Sigmoid colon (tissue), 7 donors: Measurements from ENCODE around the gene ABCC3. TPM values are rescaled to one million over a fixed set of nuclear protein-coding genes. Genes with fewer than 3 reads are reported as not detected.

ENCODE experiments used
- DNase-seq: peaks from one replicate; pipeline ENCODE4 v3.0.0-alpha.2; 2019
- H3K27ac ChIP-seq, 4 donors: fragments of 200-600 bp; sonication (generic); one replicate each; pipeline ENCODE4 v1.5.1; 2016 to 2019; ENCODE audit warnings: mild to moderate bottlenecking in 1 of 4
- H3K27me3 ChIP-seq, 3 donors: fragments of 200-600 bp; sonication (generic); one replicate each; pipeline ENCODE4 v1.5.1; 2019; ENCODE audit warnings: mild to moderate bottlenecking in 1 of 3
- H3K36me3 ChIP-seq, 4 donors: fragments of 200-600 bp; sonication (generic); one replicate each; pipeline ENCODE4 v1.5.1; 2016 to 2019
- H3K4me1 ChIP-seq, 4 donors: fragments of 200-600 bp; sonication (generic); one replicate each; pipeline ENCODE4 v1.5.1; 2017 to 2019
- H3K4me3 ChIP-seq, 4 donors: fragments of 200-600 bp; sonication (generic); one replicate each; pipeline ENCODE4 v1.5.1; 2017 to 2019; ENCODE audit warnings: mild to moderate bottlenecking in 2 of 4, moderate library complexity in 1 of 4
- H3K9me3 ChIP-seq, 4 donors: fragments of 200-600 bp in 3 of 4; sonication (generic) in 3 of 4; one replicate each; pipeline versions ENCODE4 v1.5.1 to v1.6.1; 2013 to 2019
- EP300 ChIP-seq, 4 donors: sonication (generic); formaldehyde crosslinking; IDR thresholded peaks; one replicate each; pipeline ENCODE4 v1.6.1; 2017; ENCODE audit warnings: antibody characterized with exemption in 4 of 4
- POLR2A ChIP-seq, 2 donors: fragments of 450-650 bp; IDR thresholded peaks; one replicate each; pipeline ENCODE4 v1.6.1; 2016; ENCODE audit warnings: antibody characterized with exemption in 2 of 2, mild to moderate bottlenecking in 2 of 2, moderate library complexity in 2 of 2
- POLR2AphosphoS5 ChIP-seq, 4 donors: sonication (generic); formaldehyde crosslinking; IDR thresholded peaks; one replicate each; pipeline ENCODE4 v1.6.1; 2017; ENCODE audit warnings: antibody characterized with exemption in 4 of 4
- WGBS, 2 donors: extraction: QIAGEN DNeasy Blood & Tissue Kit; methylation state at CpG; one replicate each; pipeline ENCODE4 v1.1.7; 2013; 5-methylcytosine and 5-hydroxymethylcytosine counted together
- intact Hi-C: fragments of 100-400 bp; cut with DNase I; formaldehyde crosslinking; loops from one replicate; pipeline ENCODE4 v1.15.1; 2023
- polyA plus RNA-seq, 3 donors: library from polyadenylated mRNA; stranded (reverse); fragments of 200-250 nt; gene quantifications; one replicate each; pipeline ENCODE4 v1.2.3, GENCODE V29; 2013
- total RNA-seq, 4 donors: library from RNA; depleted of rRNA; stranded (reverse); fragments of >200 nt; gene quantifications; one replicate each; pipeline ENCODE4 v1.1.0, GENCODE V29; 2016
- TF ChIP-seq, protein P1 (sequence below), 4 experiments: fragments of 450-650 bp in 3 of 4; fragments of 200-600 bp in 1 of 4; IDR thresholded peaks; one replicate each; pipeline ENCODE4 v1.5.1; 2016 to 2019; ENCODE audit warnings: antibody characterized with exemption in 4 of 4, mild to moderate bottlenecking in 3 of 4, moderate library complexity in 2 of 4
- donor health status: healthy with polysubstance abuse.
- donor health status: Bipolar disorder and iron deficiency.
- donor health status: healthy.

Gene ABCC3
- total and polyA plus RNA-seq, 7 donors, result 0.71 to 94.1 (median 2.6) TPM

DNA sequence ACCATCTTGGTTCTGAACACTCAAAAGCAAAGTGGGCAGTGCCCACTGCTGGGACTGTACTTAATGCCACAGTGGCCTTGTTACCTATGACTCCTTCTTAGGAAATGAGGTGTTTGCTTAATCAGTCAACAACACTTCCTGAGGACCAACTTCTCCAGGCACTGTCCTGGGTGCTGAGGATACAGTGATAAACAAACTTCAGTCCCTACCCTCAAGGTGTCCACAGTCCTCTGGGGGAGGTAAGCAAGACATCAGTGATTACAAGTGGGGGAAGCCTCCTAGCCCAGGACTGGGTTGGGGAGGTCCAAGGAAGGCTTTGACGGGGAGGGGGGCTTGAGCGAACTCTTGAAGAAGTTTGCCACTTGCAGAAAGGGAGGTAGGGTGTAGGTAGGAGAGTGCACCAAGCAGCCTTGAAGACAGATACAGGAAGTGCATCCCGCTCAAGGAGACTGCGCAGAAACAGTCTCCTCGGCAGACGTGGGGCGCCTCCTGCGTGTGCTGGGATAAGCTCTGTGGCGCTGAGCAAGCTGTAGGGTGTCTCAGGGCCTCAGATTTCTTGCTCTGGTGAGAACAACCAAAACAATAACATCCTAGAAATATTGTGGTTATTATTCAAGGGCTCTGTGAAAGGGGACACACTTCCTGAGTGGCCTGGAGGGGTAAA, 2.6 kb upstream of the ABCC3 start:
- WGBS, 2 donors, result 86 to 90% methylated on average over 9 of the region's 9 CpGs
- Histone ChIP-seq H3K4me3 (no peak overlapping the region), H3K4me1 (peaks cover 0 to 16% (median 13%) of the 10 kb centered on the region in 4 donors), H3K27ac (no peak overlapping the region), H3K27me3 (peaks cover 15 to 58% (median 37%) of the 10 kb centered on the region in 3 donors), H3K9me3 (no peaks in the 10 kb centered on the region), H3K36me3 (no peaks in the 10 kb centered on the region)
- intact Hi-C loops, result loop anchor here (5.0 kb wide), 1 partner anchor 60 kb away; no protein-coding TSS in a partner anchor
- DNase-seq, result no peak
- TF ChIP-seq, protein P1, sequence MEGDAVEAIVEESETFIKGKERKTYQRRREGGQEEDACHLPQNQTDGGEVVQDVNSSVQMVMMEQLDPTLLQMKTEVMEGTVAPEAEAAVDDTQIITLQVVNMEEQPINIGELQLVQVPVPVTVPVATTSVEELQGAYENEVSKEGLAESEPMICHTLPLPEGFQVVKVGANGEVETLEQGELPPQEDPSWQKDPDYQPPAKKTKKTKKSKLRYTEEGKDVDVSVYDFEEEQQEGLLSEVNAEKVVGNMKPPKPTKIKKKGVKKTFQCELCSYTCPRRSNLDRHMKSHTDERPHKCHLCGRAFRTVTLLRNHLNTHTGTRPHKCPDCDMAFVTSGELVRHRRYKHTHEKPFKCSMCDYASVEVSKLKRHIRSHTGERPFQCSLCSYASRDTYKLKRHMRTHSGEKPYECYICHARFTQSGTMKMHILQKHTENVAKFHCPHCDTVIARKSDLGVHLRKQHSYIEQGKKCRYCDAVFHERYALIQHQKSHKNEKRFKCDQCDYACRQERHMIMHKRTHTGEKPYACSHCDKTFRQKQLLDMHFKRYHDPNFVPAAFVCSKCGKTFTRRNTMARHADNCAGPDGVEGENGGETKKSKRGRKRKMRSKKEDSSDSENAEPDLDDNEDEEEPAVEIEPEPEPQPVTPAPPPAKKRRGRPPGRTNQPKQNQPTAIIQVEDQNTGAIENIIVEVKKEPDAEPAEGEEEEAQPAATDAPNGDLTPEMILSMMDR (IDR thresholded peaks at IDR 0.05), result no peak
- TF ChIP-seq EP300 (IDR thresholded peaks at IDR 0.05) (no peak), POLR2A (IDR thresholded peaks at IDR 0.05) (no peak), POLR2AphosphoS5 (IDR thresholded peaks at IDR 0.05) (no peak)

DNA sequence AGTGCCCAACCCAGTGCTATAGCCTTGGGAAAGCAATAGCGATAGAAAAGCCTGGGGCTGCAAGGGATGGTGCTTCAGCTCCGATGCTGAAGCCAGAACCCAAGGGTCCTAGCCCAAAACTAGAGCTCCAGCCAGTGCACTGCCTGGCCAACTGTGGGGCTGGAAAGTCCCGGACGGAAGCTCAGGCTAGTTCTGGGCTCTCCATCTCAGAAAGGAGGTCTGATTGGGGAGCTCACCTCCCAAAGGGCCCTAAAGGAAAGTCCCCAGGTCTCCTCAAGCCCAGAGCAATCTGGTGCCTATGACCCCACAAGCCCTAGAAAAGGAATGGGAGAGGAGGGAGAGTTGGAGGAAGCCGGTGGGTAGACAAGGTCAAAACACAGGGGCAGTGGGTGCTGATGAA, 2.0 kb upstream of the ABCC3 start:
- Histone ChIP-seq H3K4me1 (peaks cover 0 to 16% (median 13%) of the 10 kb centered on the region in 4 donors), H3K27ac (no peak overlapping the region), H3K27me3 (peaks cover 15 to 64% (median 37%) of the 10 kb centered on the region in 3 donors), H3K9me3 (no peaks in the 10 kb centered on the region), H3K4me3 (no peak overlapping the region), H3K36me3 (no peaks in the 10 kb centered on the region)
- DNase-seq, result no peak
- 81 to 92% methylated on average over 5 of the region's 5 CpGs for WGBS, 2 donors
- TF ChIP-seq EP300 (IDR thresholded peaks at IDR 0.05) (no peak), POLR2A (IDR thresholded peaks at IDR 0.05) (no peak), POLR2AphosphoS5 (IDR thresholded peaks at IDR 0.05) (no peak)
- TF ChIP-seq, protein P1 (IDR thresholded peaks at IDR 0.05), result no peak
- intact Hi-C loops, result loop anchor here (5.0 kb wide), 1 partner anchor 60 kb away; no protein-coding TSS in a partner anchor

- 91 to 95% methylated on average over 9 of the region's 9 CpGs for WGBS, 2 donors
- TF ChIP-seq EP300 (IDR thresholded peaks at IDR 0.05), result no peak
- TF ChIP-seq, protein P1 (IDR thresholded peaks at IDR 0.05), result no peak
- TF ChIP-seq POLR2A (IDR thresholded peaks at IDR 0.05), result no peak
- no peak for TF ChIP-seq POLR2AphosphoS5 (IDR thresholded peaks at IDR 0.05)
- H3K4me1 ChIP-seq, result peaks cover 0 to 20% (median 17%) of the 10 kb centered on the region in 4 donors
- H3K27me3 ChIP-seq, result peaks cover 15 to 58% (median 32%) of the 10 kb centered on the region in 3 donors
- no peaks in the 10 kb centered on the region for H3K36me3 ChIP-seq
- no peak for DNase-seq
- H3K4me3 ChIP-seq, result no peak overlapping the region
- H3K9me3 ChIP-seq, result no peaks in the 10 kb centered on the region
- no peak overlapping the region for H3K27ac ChIP-seq
- intact Hi-C loops, result loop anchor here (5.0 kb wide), 1 partner anchor 59 kb away; no protein-coding TSS in a partner anchor
These were observed 998 bp upstream of the ABCC3 start for GRCh38 chr17:50633683-50634082.

DNA sequence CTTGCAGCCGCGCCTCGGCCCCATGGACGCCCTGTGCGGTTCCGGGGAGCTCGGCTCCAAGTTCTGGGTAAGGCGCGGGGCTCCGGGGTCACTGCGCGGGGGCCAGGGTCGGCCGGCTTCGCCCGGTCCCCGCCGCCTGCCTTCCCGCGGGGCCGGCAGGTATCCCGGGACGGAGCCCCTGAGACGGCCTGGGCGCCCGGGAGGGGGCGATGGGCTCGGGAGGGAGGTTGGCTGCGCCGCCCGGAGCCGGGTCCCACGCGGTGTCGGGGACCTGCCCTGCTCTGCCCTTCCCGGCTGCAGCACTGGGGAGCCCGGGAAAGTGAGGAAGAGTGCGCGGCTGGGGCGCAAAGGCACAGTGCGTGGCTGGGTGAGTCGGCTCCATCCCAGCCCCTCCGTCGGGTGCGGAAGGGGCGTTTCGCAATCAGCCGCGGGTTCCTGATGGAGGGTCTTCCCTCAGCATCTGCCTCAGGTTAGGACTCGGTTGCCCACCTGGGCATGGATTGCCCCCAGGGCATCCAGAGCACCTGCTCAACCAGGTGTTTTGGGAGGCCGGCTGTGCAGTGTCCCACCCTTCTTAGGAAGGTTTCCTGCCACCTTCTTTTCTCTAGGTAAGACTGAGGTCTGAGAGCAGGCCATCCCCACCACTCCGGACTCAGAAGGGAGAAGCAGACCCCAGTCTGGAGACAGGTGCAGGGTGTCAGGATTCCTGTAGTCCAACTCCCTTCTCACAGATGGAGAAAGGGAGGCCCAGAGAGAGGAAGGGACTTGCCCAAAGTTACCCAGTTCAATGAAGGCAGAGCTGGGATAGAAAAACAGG, 442 bp downstream of the ABCC3 start:
- H3K9me3 ChIP-seq, result no peaks in the 10 kb centered on the region
- H3K4me3 ChIP-seq, result peak overlapping the region in 3 of 4 donors; percentile 41 to 53 (median 47)
- no peaks in the 10 kb centered on the region for H3K36me3 ChIP-seq
- peak overlapping the region in 1 of 4 donors; percentile 45 for H3K27ac ChIP-seq
- DNase-seq, result no peak
- intact Hi-C loops, result loop anchor here (5.0 kb wide), 1 partner anchor 57 kb away; no protein-coding TSS in a partner anchor
- peaks cover 15 to 54% (median 27%) of the 10 kb centered on the region in 3 donors for H3K27me3 ChIP-seq
- H3K4me1 ChIP-seq, result peaks cover 0 to 34% (median 32%) of the 10 kb centered on the region in 4 donors
- TF ChIP-seq POLR2AphosphoS5 (IDR thresholded peaks at IDR 0.05) (no peak), EP300 (IDR thresholded peaks at IDR 0.05) (no peak), POLR2A (IDR thresholded peaks at IDR 0.05) (no peak)
- TF ChIP-seq, protein P1 (IDR thresholded peaks at IDR 0.05), result no peak
- WGBS, 2 donors, result 2 to 4% methylated on average over 52 of the region's 52 CpGs
